ENCODE data around the gene LACRT.
"Not testable (repeated sequence)": the region's sequence is repeated elsewhere in the genome, so short reads cannot be mapped to it uniquely, and the experiment has no call there.

Gene LACRT

GRCh38 chr12:54634795-54635194 is at the start of gene LACRT:
LACRT (minus strand) TSS chr12:54634895; CDS start chr12:54634841, 54 bp downstream.
- no peak for DNase-seq

- DNase-seq = peak; percentile 54
Measured at GRCh38 chr12:54683398-54683797, 48.7 kb upstream of the LACRT start.

GRCh38 chr12:54682674-54683073 is 48.0 kb upstream of the LACRT start:
- DNase-seq = no peak

- DNase-seq = no peak
Measured at GRCh38 chr12:54680374-54680773, 45.7 kb upstream of the LACRT start.

- no peak for DNase-seq
Measured at GRCh38 chr12:54678131-54678530, 43.4 kb upstream of the LACRT start.

- DNase-seq = no peak
Measured at GRCh38 chr12:54667945-54668344, 33.2 kb upstream of the LACRT start.

GRCh38 chr12:54666008-54666407 is 31.3 kb upstream of the LACRT start:
- DNase-seq = no peak

- DNase-seq = not testable (repeated sequence)
Measured at GRCh38 chr12:54665022-54665635, 30.4 kb upstream of the LACRT start.

GRCh38 chr12:54663603-54664002 is 28.9 kb upstream of the LACRT start:
- DNase-seq = no peak

- no peak for DNase-seq
Measured at GRCh38 chr12:54662026-54662425, 27.3 kb upstream of the LACRT start.

GRCh38 chr12:54661048-54661447 is 26.4 kb upstream of the LACRT start:
- no peak for DNase-seq

GRCh38 chr12:54660320-54660962 is 25.7 kb upstream of the LACRT start:
- DNase-seq = no peak

- DNase-seq = peak; percentile 43
Measured at GRCh38 chr12:54658306-54659264, 23.9 kb upstream of the LACRT start.

GRCh38 chr12:54657105-54657607 is 22.5 kb upstream of the LACRT start:
- no peak for DNase-seq

GRCh38 chr12:54654926-54655325 is 20.2 kb upstream of the LACRT start:
- no peak for DNase-seq

GRCh38 chr12:54653025-54653424 is 18.3 kb upstream of the LACRT start:
- no peak for DNase-seq

- no peak for DNase-seq
Measured at GRCh38 chr12:54650889-54651288, 16.2 kb upstream of the LACRT start.

GRCh38 chr12:54650409-54650808 is 15.7 kb upstream of the LACRT start:
- no peak for DNase-seq

GRCh38 chr12:54649825-54650224 is 15.1 kb upstream of the LACRT start:
- no peak for DNase-seq

GRCh38 chr12:54648265-54648664 is 13.6 kb upstream of the LACRT start, which contains the start of gene DCD:
DCD (minus strand) TSS chr12:54648365; CDS start chr12:54648303, 62 bp downstream.
- no peak for DNase-seq

GRCh38 chr12:54641554-54641953 is 6.9 kb upstream of the LACRT start:
- no peak for DNase-seq

GRCh38 chr12:54641089-54641488 is 6.4 kb upstream of the LACRT start:
- DNase-seq = no peak

GRCh38 chr12:54639112-54639511 is 4.4 kb upstream of the LACRT start:
- not testable (repeated sequence) for DNase-seq

All from NCI-H2029 treated with DMSO at 0.1 percent for 48 hours (cell line).